A673 (cell line): ENCODE results near the gene CYTH1. TPM values are rescaled to one million over a fixed set of nuclear protein-coding genes. Genes with fewer than 3 reads are reported as not detected.

Source experiments
- BruUV-seq: library from RNA; stranded (reverse); fragments of 400-500 nt; replicated peaks from 2 replicates; lab custom pipeline; 2021; lab: Mats Ljungman, UMichigan
- CTCF ChIA-PET: fragments of 300-600 bp; sonication (Branson Sonifier 250); formaldehyde crosslinking; loops from one replicate; lab custom pipeline; 2022; ENCODE audit warnings: antibody characterized with exemption; lab: Charles Lee
- POLR2A ChIA-PET: fragments of 300-600 bp; sonication (Branson Sonifier 250); formaldehyde crosslinking; loops from one replicate; lab custom pipeline; 2022; ENCODE audit warnings: antibody characterized with exemption; ENCODE audit not compliant: low non-redundant PET; lab: Charles Lee
- DNase-seq: peaks from one replicate; pipeline ENCODE4 v3.0.0-alpha.2; 2015; ENCODE audit warnings: low spot score
- H3K27ac ChIP-seq: fragments of 200-600 bp; sonication (generic); 2 replicates; pipeline ENCODE4 v1.5.1; 2016; ENCODE audit warnings: mixed run types, low read depth, mild to moderate bottlenecking, mixed read lengths, antibody characterized with exemption, low read length; ENCODE audit not compliant: poor library complexity, severe bottlenecking
- H3K27me3 ChIP-seq: fragments of 200-600 bp; sonication (generic); replicated peaks from 2 replicates; pipeline ENCODE4 v1.6.1; 2017; ENCODE audit warnings: mixed run types, low read depth, mild to moderate bottlenecking, mixed read lengths, antibody characterized with exemption, low read length; ENCODE audit not compliant: insufficient read depth, poor library complexity
- H3K36me3 ChIP-seq: fragments of 200-600 bp; sonication (generic); 2 replicates; pipeline ENCODE4 v1.6.1; 2016; ENCODE audit warnings: mixed run types, mild to moderate bottlenecking, mixed read lengths, antibody characterized with exemption, low read length; ENCODE audit not compliant: insufficient read depth, poor library complexity, severe bottlenecking
- H3K4me1 ChIP-seq: fragments of 200-600 bp; sonication (generic); 2 replicates; pipeline ENCODE4 v1.6.1; 2017; ENCODE audit warnings: mixed run types, mild to moderate bottlenecking, mixed read lengths, antibody characterized with exemption, low read length; ENCODE audit not compliant: insufficient read depth, poor library complexity, severe bottlenecking
- H3K4me3 ChIP-seq: fragments of 200-600 bp; sonication (generic); 2 replicates; pipeline ENCODE4 v1.5.1; 2016; ENCODE audit warnings: low read depth, mixed run types, mild to moderate bottlenecking, mixed read lengths, low read length; ENCODE audit not compliant: poor library complexity, severe bottlenecking
- H3K9me3 ChIP-seq: fragments of 200-600 bp; sonication (generic); 2 replicates; pipeline ENCODE4 v1.6.1; 2016; ENCODE audit warnings: mixed run types, low read depth, mild to moderate bottlenecking, mixed read lengths, antibody characterized with exemption, low read length; ENCODE audit not compliant: poor library complexity, severe bottlenecking
- EZH2 ChIP-seq: fragments of 200-600 bp; sonication (generic); IDR thresholded peaks from 2 replicates; pipeline ENCODE4 v1.6.1; 2017; ENCODE audit warnings: borderline replicate concordance, low read depth, mild to moderate bottlenecking, mixed read lengths, antibody characterized with exemption, low read length; ENCODE audit not compliant: poor library complexity, severe bottlenecking
- intact Hi-C: fragments of 100-400 bp; cut with micrococcal nuclease; formaldehyde crosslinking; loops from one replicate; pipeline ENCODE4 v1.10.0; 2022; ENCODE audit not compliant: unreplicated experiment
- total RNA-seq: library from RNA; stranded (reverse); gene quantifications from 2 replicates; pipeline ENCODE4 v1.2.3, GENCODE V29; 2021
- TF ChIP-seq, protein P1 (sequence below): fragments of 300-800, 200-600 bp; sonication (generic); conservative IDR thresholded peaks from 2 replicates; pipeline ENCODE4 v1.5.1; 2017; ENCODE audit warnings: low read depth, mild to moderate bottlenecking, antibody characterized with exemption, low read length, moderate library complexity, mixed read lengths

The CYTH1 gene
- total RNA-seq, 1 experiment from 2014 or later, result 17.9 TPM

DNA sequence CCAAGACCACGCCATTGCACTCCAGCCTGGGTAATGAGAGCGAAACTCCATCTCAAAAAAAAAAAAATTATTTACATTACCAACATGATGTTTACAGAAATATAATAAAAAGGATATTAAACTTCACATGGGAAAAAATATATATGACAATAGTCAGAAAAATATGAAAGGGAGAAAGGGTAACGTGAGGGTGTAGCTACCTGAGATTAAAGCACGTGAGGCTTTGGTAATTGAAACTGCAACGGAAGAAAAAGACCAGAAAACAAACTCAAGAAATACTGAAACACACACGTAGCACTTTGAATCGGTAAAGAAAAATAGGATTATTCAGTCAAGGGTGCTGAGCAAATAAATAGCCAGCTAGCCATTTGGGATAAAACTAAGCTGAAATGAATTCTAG, 53.6 kb downstream of the CYTH1 start:
- no peaks in the 10 kb centered on the region for H3K27me3 ChIP-seq
- no peaks in the 10 kb centered on the region for H3K9me3 ChIP-seq
- ChIA-PET POLR2A (no interaction called here), CTCF (no interaction called here)
- no peak overlapping the region for H3K27ac ChIP-seq
- peaks cover 16% of the 10 kb centered on the region for H3K4me1 ChIP-seq
- DNase-seq, result no peak
- no peak overlapping the region for H3K4me3 ChIP-seq
- no TSS peak for BruUV-seq
- TF ChIP-seq EZH2, result no peak
- TF ChIP-seq, protein P1, sequence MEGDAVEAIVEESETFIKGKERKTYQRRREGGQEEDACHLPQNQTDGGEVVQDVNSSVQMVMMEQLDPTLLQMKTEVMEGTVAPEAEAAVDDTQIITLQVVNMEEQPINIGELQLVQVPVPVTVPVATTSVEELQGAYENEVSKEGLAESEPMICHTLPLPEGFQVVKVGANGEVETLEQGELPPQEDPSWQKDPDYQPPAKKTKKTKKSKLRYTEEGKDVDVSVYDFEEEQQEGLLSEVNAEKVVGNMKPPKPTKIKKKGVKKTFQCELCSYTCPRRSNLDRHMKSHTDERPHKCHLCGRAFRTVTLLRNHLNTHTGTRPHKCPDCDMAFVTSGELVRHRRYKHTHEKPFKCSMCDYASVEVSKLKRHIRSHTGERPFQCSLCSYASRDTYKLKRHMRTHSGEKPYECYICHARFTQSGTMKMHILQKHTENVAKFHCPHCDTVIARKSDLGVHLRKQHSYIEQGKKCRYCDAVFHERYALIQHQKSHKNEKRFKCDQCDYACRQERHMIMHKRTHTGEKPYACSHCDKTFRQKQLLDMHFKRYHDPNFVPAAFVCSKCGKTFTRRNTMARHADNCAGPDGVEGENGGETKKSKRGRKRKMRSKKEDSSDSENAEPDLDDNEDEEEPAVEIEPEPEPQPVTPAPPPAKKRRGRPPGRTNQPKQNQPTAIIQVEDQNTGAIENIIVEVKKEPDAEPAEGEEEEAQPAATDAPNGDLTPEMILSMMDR, result no peak
- H3K36me3 ChIP-seq, result no peaks in the 10 kb centered on the region
- intact Hi-C loops, result no loop called here

DNA sequence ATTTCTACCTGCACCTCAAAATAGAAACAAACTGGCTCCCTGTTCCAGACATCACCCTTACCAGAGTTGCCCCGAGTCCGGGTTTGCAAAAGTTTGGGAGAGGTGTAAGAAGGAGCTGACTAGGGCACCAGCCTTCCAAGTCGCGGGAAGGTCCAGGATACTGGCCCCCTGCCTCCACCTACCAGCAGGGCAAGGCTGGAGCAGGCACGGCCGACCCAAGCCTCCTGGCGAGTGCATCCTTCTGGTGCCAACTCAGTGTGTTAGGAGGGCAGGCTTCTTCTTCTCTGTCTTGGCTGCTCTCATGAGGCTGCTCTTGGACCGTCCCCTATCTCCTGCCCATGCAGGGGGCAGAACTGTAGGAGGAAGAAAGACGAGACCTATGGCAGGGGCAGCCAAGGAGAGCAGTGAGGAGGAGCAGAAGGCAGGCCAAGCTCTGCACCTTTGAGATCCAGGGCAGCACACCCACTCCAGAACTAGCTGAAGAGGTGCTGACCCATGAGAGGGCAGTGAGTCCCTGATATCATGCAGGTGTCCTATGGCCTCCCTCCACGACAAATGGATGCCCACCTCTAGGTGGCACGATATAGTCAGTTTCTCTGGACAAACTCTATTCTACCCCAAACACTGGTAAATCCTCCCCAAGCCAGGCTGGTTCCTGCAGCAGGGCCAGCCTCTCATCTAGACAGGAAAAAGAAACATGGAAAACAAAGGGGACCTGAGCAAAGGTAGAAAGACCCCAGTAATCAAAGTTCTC, 54.4 kb downstream of the CYTH1 start:
- H3K4me1 ChIP-seq, result peaks cover 17% of the 10 kb centered on the region
- no TSS peak for BruUV-seq
- H3K9me3 ChIP-seq, result no peaks in the 10 kb centered on the region
- intact Hi-C loops, result no loop called here
- CTCF ChIA-PET, result no interaction called here
- H3K4me3 ChIP-seq, result no peak overlapping the region
- TF ChIP-seq, protein P1, result no peak
- TF ChIP-seq EZH2, result no peak
- no peaks in the 10 kb centered on the region for H3K36me3 ChIP-seq
- no peaks in the 10 kb centered on the region for H3K27me3 ChIP-seq
- no peak overlapping the region for H3K27ac ChIP-seq
- DNase-seq, result no peak
- POLR2A ChIA-PET, result no interaction called here

DNA sequence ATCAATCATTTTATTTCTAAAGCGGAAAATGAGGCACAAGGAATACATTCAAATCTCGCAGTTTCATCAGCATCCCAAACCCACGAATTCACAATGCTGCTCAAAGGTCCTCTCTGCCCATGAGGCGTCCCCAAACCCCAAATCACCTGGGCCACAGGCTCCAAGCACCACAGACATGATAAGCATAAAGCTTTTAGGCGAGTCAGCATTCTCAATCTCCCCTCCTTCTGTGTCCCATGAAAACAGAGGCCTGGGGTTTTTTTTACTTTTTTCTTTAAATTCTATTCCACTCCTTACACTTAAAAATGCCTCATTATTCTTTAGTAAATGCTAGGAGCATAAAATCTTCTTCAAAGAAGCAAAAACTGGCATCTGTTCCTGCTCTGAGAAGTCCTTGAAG, 55.0 kb downstream of the CYTH1 start:
- no peaks in the 10 kb centered on the region for H3K9me3 ChIP-seq
- intact Hi-C loops, result no loop called here
- no peak overlapping the region for H3K4me3 ChIP-seq
- H3K27me3 ChIP-seq, result no peaks in the 10 kb centered on the region
- no TSS peak for BruUV-seq
- H3K4me1 ChIP-seq, result peaks cover 23% of the 10 kb centered on the region
- no peak overlapping the region for H3K27ac ChIP-seq
- no peaks in the 10 kb centered on the region for H3K36me3 ChIP-seq
- ChIA-PET CTCF (no interaction called here), POLR2A (no interaction called here)
- no peak for DNase-seq
- TF ChIP-seq, protein P1, result no peak
- TF ChIP-seq EZH2, result no peak
